ENCODE results near the gene URM1.

Gene URM1

GRCh38 chr9:128349772-128350171 is 21.4 kb upstream of the URM1 start:
- no peak for DNase-seq

GRCh38 chr9:128355451-128355850 is 15.7 kb upstream of the URM1 start:
- DNase-seq, result no peak

- no peak for DNase-seq
These were observed 13.1 kb upstream of the URM1 start for GRCh38 chr9:128358090-128358489.

- no peak for DNase-seq
These were observed 12.3 kb upstream of the URM1 start for GRCh38 chr9:128358861-128359260.

- no peak for DNase-seq
These were observed 10.3 kb upstream of the URM1 start for GRCh38 chr9:128360826-128361225.

- DNase-seq, result no peak
These were observed 9.7 kb upstream of the URM1 start for GRCh38 chr9:128361296-128361985.

GRCh38 chr9:128361986-128362646 is 9.1 kb upstream of the URM1 start:
- DNase-seq, result peak; percentile 68

- no peak for DNase-seq
These were observed 8.4 kb upstream of the URM1 start for GRCh38 chr9:128362774-128363173.

- no peak for DNase-seq
These were observed 5.6 kb upstream of the URM1 start for GRCh38 chr9:128365525-128365924.

- no peak for DNase-seq
These were observed 2.0 kb upstream of the URM1 start for GRCh38 chr9:128369024-128369706.

GRCh38 chr9:128370367-128370751 is 815 bp upstream of the URM1 start:
- no peak for DNase-seq

- no peak for DNase-seq
These were observed 500 bp downstream of the URM1 start for GRCh38 chr9:128371630-128372117.

- no peak for DNase-seq
These were observed 1.0 kb downstream of the URM1 start for GRCh38 chr9:128372188-128372641.

GRCh38 chr9:128372784-128373183 is 1.6 kb downstream of the URM1 start:
- no peak for DNase-seq

GRCh38 chr9:128374221-128374675 is 3.1 kb downstream of the URM1 start:
- no peak for DNase-seq

- DNase-seq, result no peak
These were observed 4.7 kb downstream of the URM1 start for GRCh38 chr9:128375865-128376264.

- no peak for DNase-seq
These were observed 11.1 kb downstream of the URM1 start for GRCh38 chr9:128382261-128382660.

- DNase-seq, result no peak
These were observed 12.0 kb downstream of the URM1 start for GRCh38 chr9:128383007-128383753.

- DNase-seq, result no peak
These were observed 12.6 kb downstream of the URM1 start for GRCh38 chr9:128383791-128384190.

GRCh38 chr9:128384801-128385495 is 13.8 kb downstream of the URM1 start:
- no peak for DNase-seq

GRCh38 chr9:128385496-128386460 is 14.6 kb downstream of the URM1 start:
- no peak for DNase-seq
